ENCODE measurements around the gene NKX2-4.

The NKX2-4 gene

GRCh38 chr20:21360705-21361104, 36.6 kb downstream of the NKX2-4 start:
- peak; percentile 47 for DNase-seq (ENCODE audit: low read depth)

GRCh38 chr20:21358737-21359136, 38.6 kb downstream of the NKX2-4 start:
- no peak for DNase-seq (ENCODE audit: low read depth)

GRCh38 chr20:21357844-21358243, 39.5 kb downstream of the NKX2-4 start:
- no peak for DNase-seq (ENCODE audit: low read depth)

- peak; percentile 22 for DNase-seq (ENCODE audit: low read depth)
These were observed 40.9 kb downstream of the NKX2-4 start for GRCh38 chr20:21356386-21356785.

- DNase-seq (ENCODE audit: low read depth): no peak
These were observed 41.3 kb downstream of the NKX2-4 start for GRCh38 chr20:21355981-21356380.

DNA sequence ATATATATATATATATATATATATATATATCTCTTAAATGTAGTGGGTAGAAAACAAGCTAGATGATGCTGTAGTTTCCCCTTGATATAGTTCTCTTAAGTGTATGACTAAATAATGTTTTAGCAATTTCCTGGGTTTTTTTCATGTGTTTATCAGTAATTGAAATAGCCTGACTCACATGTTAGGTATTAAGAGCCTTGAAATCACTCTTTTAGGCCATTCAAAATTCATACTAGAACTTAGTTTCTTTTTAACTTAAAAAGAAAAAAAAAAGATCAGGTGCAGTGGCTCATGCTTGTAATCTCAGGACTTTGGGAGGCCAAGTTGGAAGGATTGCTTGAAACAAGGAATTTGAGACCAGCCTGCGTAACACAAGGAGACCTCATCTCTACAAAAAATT, 44.1 kb downstream of the NKX2-4 start:
- peak; percentile 58 for DNase-seq (ENCODE audit: low read depth)

- peak; percentile 53 for DNase-seq (ENCODE audit: low read depth)
These were observed 44.6 kb downstream of the NKX2-4 start for GRCh38 chr20:21352703-21353102.
